ENCODE measurements around the gene FBL.
"Not testable (repeated sequence)": the region's sequence is repeated elsewhere in the genome, so short reads cannot be mapped to it uniquely, and the experiment has no call there.

Gene FBL

DNA sequence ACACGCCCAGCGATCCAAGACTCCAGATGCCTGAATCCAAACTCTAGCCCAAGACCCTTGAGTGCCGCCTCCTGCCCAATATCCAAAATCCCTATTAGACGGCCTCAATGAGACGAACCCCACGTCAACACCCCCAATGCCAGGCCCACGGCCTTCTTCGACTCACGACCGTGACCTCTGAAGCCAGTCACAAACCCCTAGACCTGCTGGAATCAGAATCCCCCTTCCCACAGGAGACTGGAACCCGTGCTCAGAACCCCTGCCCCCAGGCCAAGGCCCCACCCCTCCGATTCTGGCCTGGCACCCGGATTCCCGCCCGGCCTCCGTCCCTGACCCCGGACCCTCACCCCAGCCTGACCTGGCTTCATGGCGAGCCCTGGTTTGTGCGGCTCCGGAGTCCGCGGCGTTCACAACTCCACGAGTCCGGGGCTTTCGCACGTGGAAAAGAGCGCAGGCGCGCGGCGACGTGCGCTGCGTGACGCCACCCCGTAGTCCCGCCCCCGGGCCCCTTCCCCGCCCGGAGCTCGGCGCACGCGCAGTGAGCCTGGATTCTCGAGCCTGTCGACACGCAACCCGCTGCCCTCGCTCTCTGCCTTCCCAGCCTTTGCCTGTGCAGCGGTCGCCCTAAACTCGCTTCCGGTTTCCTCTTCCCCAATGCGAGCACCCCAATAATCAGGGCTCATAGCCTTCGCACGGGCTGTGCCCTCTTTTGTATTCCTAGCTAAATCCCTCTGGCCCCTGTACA is at the start of gene FBL:
Gene FBL (minus strand): TSS at position 447 of the 745 bp plus-strand sequence. CDS start 79 bp downstream, at position 368.
- DNase-seq (ENCODE audit: low spot score): peak; percentile 97

DNA sequence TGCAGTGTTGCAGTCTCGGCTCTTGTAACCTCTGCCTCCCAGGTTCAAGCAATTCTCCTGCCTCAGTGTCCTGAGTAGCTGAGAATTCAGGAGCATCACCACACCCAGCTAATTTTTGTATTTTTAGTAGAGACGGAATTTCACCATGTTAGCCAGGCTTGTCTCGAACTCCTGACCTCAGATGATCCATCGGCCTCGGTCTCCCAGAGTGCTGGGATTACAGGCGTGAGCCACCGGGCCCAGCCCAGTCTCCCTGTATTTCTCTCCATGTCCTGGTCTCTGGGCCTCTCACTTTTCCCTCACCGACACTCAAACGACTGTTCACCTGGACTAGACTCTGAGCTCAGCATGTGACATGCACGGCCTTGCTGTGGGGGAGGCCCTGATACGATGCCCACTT is 48.9 kb upstream of the FBL start:
- not testable (repeated sequence) for DNase-seq (ENCODE audit: low spot score)

DNA sequence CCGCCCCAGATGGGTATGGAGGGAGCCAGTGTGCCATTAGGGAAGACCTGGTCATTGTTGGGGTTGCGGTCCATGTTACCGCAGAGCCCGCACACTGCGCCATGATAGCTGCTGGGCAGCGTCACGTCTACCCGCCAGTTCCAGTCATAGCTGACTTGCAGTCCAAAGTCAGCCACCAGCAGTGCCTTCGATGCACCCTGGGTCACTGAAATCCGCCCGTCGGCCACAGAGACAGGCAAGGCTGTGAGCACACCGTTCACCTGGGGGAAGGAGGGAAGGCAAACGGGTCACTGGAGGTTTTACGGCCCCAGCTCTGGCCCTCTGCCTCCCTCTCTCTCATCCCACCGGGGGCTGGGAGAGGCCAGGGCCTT is 48.0 kb upstream of the FBL start:
- not testable (repeated sequence) for DNase-seq (ENCODE audit: low spot score)

DNA sequence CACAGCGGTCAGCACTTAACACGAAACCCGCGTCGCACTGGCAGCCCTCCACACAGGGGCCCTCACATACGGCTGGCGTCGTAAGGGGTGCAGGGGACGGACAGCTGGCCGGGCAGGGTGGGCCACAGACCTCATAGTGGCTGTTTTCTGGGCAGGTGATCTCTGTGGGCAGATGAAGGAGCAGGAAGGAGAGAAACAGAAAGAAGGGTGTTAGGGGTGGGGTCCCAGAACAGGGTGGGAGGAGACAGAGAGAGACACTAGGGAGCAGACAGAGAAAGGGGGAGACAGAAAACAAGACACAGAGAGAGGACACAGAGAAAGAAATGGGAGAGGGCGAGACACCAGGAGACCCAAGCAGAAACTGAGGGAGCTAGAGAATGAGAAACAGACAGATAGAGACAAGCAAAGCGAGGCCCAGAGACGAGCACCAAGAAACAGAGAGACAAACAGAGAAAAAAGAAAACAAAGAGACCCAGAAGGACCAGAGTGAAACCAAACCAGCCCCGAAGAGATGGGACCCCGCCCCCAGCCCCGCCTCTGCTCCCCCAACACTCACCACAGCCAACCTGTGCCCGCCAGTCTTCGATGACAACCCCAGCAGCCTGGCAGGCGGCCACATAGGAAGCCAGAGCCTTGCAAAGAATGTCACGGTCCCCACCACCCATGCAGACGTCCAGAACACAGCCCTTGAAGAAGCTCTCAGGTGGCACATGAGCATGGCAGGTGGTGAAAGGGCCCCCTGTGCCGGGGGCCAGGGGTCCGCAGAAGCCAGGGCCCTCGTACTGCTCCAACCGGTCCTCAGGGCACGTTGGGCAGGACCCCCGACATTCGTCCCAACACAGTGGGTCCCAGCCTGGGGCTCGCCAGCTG is 47.4 kb upstream of the FBL start:
- DNase-seq (ENCODE audit: low spot score): peak; percentile 1

DNA sequence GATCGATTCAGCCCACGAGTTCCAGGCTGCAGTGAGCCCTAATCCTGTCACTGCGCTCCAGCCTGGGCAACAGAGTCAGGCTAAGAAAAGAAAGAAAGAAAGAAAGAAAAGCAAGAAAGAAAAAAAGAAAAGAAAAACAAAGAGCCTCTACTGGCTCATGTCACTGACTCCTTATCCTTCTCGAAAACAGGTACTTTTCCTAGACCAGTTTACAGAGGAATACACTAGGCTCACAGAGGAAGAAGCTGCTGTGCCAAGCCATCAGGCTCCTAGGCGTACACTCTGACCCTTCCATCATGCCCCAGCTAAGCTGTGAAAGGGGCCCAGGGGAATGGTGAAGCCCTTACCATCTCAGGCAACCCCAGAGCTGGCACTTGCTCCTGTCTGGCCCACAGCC is 46.3 kb upstream of the FBL start:
- not testable (repeated sequence) for DNase-seq (ENCODE audit: low spot score)

DNA sequence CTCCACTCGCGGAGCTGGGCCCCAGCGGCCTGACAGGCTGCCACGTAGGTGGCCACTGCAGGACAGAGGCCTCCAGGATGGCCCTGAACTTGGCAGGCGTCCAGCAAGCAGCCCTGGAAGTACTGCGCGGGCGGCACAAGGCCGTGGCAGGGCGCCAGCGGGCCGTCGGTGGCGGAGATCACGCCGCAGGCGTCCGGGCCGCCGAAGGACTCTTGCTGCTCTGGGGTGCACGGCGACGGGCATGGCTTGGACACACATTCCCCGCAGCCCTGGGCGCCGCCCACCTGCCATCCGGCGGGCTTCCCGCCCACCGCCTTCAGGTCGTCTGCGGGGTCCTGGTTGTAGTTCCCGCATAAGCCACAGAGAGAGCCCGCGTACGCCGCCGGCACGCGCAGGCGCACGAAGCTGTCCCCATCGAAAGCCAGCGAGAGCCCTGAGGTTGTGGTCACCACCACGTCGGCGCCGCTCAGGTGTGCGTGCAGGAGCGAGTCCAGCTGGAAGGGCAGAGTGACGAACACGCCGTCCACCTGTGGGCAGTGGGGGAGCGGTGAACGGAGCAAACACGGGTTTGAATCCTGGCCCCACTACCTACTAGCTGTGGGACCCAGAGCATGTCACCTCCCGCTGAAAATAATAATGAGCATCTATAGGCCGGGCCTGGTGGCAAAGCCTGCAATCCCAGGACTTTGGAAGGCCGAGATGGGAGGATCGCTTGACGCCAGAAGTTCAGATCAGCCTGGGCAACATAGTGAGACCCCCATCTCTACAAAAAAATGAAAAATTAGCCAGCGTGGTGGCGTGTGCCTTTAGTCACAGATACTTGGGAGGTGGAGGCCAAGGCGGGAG is 45.7 kb upstream of the FBL start:
- DNase-seq (ENCODE audit: low spot score): not testable (repeated sequence)

DNA sequence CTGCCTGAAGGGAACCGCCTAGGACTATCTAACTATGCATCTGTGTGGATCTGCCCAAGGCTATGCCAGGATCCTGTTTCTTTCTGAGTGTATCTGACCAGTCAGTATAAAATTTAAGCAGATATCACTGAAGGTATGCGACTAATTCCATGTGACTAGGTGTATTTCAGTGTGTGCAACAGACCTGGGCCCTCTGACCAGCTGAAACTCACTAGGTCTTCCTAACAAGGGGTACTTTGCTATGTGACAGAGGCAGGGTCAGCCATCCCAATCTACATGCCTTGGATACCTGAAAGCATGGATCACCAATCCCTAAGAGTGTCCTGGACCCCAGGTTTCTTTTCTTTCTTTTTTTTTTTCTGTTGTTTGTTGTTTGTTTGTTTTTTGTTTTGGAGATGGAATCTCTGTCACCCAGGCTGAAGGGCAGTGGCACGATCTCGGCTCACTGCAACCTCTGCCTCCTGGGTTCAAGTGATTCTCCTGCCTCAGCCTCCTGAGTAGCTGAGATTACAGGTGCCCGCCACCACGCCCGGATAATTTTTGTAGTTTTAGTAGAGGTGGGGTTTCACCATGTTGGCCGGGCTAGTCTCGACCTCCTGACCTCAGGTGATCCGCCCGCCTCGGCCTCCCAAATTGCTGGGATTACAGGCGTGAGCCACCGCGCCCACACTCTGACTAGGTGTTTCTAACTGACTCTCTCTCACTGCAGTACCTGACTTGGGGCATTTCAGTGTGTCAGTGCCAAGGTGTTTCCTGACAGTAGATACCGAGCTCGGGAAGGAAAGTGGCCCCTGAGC is 44.8 kb upstream of the FBL start:
- DNase-seq (ENCODE audit: low spot score): no peak

DNA sequence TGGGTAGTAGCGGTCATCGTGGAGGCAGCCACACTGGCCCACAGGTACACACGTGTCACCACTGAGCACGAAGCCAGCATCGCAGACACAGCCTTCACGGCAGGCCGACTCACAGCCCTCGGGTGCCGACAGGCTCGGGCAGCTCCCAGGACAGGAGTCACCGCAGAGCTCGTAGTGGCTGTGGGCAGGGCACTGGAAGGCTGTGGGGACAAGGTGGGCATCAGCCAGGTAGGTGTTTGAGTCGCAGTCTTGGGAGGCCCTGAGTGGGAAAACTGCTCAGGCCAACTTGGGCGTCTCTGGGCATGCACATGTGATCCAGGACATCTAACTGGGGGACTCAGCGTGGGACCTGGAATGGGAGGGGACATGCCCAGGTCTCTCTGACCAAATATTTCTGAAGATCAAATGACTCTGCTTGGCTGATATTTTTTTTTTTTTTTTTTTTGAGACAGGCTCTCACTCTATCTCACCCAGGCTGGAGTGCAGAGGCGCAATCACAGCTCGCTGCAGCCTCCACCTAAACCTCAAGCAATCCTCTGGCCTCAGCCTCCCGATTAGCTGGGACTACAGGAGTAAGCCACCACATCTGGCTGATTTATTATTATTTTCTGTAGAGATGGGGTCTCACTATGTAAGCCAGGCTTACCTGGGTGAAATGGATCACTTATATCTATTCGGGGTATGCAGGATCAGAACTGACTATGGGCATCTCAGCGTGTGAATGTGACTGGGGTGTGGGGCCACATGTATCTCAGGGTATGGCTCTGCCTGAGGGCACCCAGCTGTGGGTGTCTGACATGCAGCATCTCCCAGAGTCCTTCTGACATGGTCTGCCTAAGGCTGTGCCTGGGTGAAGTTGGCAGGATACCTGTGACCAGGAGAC is 43.9 kb upstream of the FBL start:
- DNase-seq (ENCODE audit: low spot score): not testable (repeated sequence)

DNA sequence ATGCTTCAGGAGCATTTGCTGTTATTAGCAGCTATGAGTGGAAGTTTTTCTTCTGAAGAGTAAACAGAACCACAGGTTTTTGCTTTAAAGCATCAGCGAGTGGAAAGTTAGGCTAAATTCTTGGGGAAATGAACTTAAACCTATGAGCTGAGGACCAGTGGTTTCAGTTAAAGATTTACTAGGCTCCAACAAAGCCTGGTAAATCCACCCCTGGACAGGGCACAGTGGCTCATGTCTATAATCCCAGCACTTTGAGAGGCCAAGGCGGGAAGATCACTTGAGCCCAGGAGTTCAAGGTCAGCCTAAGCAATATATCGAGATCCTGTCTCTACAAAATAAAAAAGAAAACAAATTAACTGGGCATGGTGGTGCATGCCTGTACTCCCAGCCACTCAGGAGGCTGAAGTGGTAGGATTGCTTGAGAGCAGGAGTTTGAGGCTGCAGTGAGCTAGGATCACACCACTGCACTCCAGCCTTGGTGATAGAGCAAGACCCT is 41.3 kb upstream of the FBL start:
- DNase-seq (ENCODE audit: low spot score): not testable (repeated sequence)

DNA sequence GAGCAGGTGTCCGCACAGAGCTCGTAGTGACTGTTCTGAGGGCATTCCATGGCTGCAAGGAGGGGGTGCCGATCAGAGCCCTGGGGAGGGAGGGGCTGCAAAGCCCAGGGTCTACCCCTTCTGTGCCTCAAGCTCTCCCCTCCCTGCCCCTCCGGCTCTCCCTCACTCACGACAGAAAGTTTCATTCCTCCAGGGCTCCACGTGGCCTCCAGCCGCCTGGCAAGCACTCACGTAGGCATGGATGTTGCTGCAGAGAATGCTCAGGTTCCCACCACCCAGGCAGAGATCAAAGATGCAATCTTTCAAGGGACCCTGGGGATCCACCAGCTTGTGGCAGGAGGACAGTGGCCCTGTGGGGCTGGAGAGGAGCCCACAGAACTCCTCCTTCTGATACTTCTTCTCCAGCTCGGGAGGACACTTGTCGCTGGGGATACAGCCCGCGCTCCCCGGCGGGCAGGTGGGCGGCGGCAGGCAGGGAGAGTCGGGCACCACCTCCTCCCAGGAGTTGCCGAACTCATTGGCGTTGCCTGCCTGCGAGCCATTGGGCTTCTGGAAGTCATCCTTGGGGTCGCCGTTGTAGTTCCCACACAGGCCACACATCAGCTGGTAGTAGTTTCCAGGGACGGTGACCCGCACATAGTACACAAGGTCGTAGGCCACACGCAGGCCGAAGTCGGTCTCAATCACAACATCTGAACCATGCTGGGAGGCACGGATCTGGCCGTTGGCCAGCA is 39.8 kb upstream of the FBL start:
- not testable (repeated sequence) for DNase-seq (ENCODE audit: low spot score)

DNA sequence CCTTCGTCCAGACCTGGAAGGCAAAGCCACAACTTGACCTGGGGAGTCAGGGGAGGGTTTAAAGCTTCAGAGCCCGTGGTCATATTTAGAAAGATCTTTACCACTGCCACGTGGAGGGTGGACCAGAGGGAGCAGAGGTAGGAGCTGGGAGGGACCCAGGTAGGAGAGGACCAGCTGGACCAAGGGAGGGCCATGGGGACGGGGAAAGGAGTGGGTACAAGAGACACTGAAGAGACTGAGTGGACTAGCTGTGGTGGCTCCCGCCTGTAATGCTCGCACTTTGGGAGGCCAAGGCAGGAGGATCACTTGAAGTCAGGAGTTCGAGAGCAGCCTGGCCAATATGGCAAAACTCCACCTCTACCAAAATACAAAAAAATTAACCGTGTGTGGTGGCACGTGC is 38.5 kb upstream of the FBL start:
- not testable (repeated sequence) for DNase-seq (ENCODE audit: low spot score)

DNA sequence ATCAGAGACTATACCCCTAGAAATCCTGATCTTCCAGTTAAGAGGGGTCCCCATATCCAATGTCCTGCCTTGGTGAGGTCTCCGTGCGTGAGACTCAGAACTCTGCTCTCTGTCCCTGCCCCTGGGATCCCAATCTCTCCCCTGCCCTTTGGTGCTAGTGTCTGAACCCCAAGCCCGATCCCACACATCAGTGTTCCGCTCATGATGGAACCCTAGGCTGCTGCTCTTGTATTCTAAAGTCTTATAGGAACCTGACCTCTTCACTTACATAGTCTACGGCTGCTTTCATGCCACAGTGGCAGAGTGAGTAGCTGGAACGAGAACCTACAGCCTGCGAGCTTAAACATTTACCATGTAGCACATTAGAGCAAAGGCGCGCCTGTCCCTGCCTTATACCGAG is 36.5 kb upstream of the FBL start:
- DNase-seq (ENCODE audit: low spot score): not testable (repeated sequence)

DNA sequence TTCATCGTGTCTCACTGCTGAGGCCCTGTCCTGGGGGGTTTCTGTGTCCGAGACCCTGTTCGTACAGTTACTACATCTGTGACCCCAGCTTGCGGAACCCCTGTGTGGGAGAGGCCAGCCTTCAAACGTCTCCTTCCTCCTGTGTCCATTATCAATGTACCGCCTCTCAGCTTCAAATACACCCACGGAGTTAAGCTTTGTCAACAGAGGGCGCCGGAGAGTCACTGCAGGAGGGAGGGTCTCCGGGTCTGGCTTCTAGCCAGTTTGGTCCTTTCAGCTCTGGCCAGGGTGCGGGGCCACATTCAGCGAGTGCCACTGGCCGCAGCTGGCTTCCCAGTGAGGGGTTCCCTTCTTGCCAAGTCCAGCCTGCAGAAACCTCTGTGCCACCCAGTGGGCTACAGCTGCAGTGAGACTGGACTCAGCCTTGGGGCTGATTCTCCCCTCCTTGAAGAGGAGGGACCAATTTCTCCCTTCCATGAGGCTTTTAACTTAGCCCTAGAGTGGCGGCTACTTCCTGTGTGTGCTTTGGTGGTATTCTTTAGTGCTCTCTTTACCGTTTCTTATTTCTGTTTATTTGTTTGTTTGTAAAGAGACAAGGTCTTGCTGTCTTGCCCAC is 35.4 kb upstream of the FBL start:
- peak; percentile 36 for DNase-seq (ENCODE audit: low spot score)

DNA sequence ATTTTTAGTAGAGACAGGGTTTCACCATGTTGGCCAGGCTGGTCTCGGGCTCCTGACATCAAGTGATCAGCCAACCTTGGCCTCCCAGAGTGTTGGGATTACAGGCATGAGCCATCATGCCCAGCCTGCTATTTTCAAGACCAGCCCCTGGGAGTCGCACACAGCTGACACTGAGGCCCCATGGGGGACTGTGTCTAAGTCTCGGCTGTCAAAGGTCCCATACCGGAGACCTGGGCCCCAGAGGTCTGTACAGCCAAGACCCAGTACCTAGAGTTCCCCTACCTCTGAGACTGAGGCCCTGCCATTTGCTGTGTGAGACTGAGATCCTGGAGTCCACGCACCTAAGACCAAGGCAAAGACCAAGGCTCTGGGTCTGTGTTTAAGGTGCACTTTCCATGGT is 34.1 kb upstream of the FBL start:
- not testable (repeated sequence) for DNase-seq (ENCODE audit: low spot score)

DNA sequence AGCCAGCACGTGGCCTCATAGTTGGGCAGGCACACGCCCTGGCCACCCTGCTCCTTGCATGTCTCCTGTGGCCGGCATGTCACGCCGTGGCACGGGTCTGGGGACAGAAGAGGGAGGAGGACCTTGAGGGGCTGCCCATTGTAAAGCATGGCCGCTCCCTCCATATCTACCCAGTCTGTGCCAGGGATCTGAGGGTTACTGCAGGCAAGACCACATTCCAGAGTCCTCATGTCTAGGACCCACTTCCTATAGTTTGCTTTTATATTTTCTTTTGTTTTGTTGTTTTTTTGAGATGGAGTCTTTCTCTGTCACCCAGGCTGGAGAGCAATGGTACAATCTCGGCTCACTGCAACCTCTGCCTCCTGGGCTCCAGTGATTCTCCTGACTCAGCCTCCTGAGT is 33.6 kb upstream of the FBL start:
- not testable (repeated sequence) for DNase-seq (ENCODE audit: low spot score)

DNA sequence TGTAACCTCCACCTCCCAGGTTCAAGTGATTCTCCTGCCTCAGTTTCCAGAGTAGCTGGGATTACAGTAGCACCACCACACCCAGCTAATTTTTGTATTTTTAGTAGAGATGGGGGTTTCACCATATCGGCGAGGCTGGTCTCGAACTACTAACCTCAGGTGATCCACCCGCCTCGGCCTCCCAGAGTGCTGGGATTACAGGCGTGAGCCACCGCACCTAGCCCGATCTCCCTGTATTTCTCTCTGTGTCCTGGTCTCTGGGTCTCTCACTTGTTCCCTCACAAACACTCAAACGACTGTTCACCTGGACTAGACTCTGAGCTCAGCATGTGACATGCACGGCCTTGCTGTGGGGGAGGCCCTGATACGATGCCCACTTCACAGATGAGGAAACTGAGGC is 32.7 kb upstream of the FBL start:
- not testable (repeated sequence) for DNase-seq (ENCODE audit: low spot score)

DNA sequence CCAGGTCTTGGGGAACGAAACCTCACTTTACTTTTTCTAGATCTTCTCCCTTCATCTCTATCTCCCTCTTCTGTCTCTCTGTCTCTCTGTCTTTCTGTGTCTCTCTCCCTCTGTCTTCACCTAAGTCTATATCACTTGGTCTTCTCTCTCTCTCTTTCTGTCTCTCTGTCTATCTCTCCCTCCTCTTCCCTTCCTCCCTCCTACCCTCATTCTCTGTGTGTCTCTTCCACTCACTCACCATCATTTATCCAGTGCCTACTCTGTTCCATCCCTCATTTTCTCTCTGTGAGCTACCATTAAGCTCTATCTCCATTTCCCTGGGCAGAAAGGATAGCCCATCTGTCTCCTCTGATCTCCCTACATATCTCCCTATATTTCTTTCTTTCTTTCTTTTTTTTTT is 32.2 kb upstream of the FBL start:
- DNase-seq (ENCODE audit: low spot score): no peak

DNA sequence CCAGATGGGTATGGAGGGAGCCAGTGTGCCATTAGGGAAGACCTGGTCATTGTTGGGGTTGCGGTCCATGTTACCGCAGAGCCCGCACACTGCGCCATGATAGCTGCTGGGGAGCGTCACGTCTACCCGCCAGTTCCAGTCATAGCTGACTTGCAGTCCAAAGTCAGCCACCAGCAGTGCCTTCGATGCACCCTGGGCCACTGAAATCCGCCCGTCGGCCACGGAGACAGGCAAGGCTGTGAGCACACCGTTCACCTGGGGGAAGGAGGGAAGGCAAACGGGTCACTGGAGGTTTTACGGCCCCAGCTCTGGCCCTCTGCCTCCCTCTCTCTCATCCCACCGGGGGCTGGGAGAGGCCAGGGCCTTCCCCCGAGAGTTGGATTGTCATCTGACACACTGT is 31.8 kb upstream of the FBL start:
- not testable (repeated sequence) for DNase-seq (ENCODE audit: low spot score)

DNA sequence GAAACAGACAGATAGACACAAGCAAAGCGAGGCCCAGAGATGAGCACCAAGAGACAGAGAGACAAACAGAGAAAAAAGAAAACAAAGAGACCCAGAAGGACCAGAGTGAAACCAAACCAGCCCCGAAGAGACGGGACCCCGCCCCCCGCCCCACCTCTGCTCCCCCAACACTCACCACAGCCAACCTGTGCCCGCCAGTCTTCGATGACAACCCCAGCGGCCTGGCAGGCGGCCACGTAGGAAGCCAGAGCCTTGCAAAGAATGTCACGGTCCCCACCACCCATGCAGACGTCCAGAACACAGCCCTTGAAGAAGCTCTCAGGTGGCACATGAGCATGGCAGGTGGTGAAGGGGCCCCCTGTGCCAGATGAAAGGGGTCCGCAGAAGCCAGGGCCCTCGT is 31.3 kb upstream of the FBL start:
- not testable (repeated sequence) for DNase-seq (ENCODE audit: low spot score)
